HCEC 1CT (cell line): ENCODE data around the gene IFT27.

ENCODE experiments used
- DNase-seq: peaks from one replicate; pipeline ENCODE4 v3.0.0-alpha.2; 2017

IFT27 gene

DNA sequence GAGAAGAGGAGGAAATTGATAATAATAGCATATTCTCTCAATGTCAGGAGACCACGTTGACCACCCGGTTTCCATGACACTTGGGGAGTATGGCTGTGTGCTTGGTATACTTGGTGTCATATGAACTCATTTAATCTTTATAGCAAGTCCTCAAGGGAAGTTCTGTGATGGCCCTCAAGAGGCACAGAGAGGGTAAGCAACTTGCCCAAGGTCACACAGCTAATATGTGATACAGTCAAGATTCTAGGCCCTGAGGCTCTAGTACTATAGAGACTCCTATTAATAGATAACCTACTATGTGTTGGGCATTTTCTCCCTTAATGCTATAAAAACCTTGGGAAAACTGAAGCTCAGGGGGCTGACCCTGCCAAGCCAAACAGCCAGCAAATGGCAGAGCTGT, 61.8 kb downstream of the IFT27 start:
- DNase-seq = no peak

- DNase-seq = no peak
Measured at GRCh38 chr22:36713436-36713835, 62.5 kb downstream of the IFT27 start.
